ENCODE results near the gene KRTAP1-1.
"Not testable (repeated sequence)": the region's sequence is repeated elsewhere in the genome, so short reads cannot be mapped to it uniquely, and the experiment has no call there.

KRTAP1-1 gene

DNA sequence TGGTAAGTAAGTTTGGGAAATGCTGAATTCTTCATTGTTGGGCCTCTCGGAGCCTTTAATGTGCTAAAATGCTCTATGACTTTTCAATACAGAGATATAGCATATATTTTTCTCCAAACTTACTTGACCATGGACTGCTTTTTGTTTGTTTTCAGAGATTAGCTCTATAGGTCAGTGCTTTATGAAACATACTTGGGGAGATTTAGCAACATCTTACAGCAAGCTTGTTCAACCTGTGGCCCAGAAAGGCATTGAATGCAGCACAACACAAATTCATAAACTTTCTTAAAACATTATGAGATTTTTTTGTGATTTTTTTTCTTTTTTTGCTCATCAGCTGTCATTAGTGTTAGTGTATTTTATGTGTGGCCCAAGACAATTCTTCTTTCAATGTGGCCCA is 31.3 kb downstream of the KRTAP1-1 start:
- no peak for DNase-seq

DNA sequence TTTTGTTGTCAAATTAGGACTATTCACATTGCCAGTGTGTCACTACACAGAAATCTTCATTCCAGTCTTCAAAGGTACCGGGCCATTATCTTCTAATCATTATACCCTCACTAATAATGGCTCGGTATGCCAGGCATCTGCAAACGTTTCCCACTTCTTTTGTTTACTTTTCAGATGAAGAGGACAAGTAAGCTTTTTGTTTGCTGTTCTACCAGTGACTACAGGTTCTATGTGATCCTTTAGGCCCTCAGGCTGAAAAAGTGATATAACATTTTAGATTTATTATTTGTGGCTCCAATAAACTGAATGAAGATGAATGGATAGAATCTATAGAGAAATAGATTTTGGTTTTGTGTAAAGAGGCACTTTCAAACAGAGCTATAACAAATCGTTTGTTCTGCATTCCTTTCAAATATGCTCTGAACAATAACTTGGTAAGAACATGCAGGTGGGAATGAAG is 31.9 kb downstream of the KRTAP1-1 start:
- DNase-seq, result no peak

DNA sequence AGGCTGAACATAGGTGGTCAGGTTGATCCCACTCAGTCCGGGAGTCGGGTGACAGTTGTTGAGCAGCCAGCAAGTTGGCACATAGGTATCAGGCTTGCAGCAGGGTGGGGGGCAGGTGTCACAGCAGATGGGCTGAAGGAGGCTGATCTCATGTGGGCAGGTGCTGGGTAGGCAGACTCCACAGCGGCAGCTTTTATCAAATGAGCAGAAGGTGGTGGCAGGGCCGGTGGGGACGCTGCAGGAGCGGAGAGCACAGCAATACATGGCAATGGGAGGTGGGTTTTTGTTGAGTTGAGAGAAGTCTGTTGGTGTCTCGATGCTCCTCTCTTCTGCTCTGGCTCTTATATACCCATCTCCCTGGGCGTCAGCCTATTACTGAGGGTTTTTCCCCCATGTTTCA is 32.4 kb downstream of the KRTAP1-1 start, which contains the start of gene KRTAP3-1:
Gene KRTAP3-1, minus strand, starts transcription at position 318 of the 400 bp plus-strand sequence. Its CDS starts 54 bp downstream, at position 264.
- DNase-seq, result no peak

DNA sequence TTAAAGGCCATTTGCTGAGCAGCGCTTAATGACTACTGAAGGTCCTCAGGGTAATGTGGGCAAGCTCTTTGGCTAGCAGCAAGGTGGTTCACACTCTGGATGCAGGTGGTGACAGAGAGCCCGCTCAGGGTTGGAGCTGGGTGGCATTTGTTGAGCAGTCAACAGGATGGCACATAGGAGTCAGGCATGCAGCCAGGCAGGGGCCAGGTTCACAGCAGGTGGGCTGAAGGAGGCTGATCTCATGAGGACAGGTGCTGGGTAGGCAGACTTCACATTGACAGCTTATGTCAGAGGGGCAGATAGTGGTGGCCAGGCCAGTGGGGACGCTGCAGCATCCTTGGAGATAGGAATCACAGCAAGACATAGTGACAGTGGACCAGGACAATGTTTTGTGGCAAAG is 36.9 kb downstream of the KRTAP1-1 start:
- no peak for DNase-seq

DNA sequence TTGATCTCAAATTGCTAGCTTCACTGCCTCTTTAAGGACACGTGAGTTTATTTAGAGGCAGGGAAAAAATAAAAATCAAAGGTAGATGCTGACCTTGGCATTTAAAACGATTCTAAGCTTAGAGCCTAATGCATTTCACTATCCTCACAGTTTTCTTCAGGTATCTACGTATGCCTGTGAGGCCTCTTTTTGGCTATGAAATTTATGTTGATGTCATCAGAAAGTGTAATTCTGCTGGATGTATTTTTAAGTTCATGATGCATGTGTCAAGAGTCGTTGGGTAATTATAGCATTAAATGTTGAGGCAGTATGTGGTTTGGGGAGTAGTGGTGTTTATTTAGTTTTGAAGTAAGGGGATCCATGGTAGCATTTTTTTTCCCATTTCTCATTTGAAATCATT is 37.3 kb downstream of the KRTAP1-1 start:
- DNase-seq, result no peak

DNA sequence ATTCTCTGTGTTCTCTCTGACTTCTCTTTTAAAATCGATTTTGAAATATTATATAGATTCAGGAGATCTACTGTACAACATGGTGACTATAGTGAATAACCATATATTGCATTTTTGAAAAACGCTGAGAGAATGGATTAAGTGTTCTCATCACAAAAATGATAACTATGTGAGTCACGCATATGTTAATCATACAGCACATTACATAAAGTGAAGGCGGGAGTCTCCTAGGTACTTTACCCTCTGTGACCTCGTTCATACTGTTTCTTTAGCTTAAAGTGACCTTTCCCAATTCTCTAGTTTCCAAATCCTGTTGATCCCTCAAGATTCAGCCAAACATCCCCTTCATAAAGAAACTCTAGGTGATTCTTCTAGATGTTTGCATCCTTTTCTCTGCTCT is 38.4 kb downstream of the KRTAP1-1 start:
- DNase-seq, result no peak

DNA sequence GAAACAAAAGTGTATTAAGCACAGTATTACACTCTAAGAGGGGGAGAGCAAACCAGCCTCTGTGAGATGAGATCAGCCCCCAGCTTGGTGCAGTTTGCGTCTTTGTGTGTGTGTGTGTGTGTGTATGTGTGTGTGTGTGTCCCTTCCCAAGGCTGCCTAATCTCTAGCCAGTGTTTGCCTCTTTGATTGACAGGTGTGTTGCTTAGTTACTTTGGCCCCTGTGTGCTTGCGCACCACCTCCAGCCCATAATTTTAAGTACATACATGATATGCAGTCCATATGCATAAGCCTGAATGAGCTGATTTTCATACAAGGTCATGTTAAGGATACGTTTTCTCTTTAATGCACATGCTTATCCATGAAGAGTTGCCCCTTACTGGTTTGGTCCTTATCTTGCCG is 39.5 kb downstream of the KRTAP1-1 start:
- no peak for DNase-seq

DNA sequence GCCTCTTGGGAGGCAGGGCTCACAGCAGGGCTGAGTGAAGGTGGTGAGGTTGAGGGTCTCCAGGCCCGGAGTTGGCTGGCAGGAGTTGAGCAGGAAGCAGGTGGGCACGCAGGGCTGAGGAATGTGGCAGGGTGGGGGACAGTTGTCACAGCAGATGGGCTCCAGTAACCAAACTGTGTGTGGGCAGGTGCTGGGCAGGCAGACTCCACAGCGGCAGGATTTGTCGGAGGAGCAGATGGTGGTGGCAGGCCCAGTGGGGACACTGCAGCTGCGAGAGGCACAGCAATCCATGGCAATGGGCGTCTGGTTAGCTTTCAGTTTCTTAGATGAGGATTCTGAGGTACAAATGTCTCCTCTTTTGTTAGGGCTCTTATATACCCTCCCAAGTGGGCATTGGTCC is 41.7 kb downstream of the KRTAP1-1 start, which contains the start of gene KRTAP3-2:
Gene KRTAP3-2, minus strand, starts transcription at position 344 of the 400 bp plus-strand sequence. Its CDS starts 53 bp downstream, at position 291.
- DNase-seq, result not testable (repeated sequence)

DNA sequence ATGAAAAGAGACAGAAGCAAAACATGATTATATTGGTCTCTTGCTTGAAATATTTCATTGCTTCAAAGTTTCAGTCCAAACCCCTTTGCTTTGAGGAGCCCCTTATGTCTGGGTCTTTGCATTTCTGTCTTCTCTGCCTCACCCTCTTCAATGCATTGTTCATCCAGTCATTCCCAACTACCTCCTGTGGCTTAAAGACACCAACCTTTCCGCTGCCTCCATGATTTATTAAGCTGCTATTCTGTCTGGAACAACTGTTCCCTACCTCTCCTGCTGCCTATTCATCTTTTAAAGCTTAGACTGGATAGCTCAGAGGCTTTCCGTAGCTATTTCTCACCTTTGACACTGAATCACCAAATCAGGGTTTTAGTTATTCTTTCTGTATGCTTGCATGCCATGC is 43.9 kb downstream of the KRTAP1-1 start:
- no peak for DNase-seq

DNA sequence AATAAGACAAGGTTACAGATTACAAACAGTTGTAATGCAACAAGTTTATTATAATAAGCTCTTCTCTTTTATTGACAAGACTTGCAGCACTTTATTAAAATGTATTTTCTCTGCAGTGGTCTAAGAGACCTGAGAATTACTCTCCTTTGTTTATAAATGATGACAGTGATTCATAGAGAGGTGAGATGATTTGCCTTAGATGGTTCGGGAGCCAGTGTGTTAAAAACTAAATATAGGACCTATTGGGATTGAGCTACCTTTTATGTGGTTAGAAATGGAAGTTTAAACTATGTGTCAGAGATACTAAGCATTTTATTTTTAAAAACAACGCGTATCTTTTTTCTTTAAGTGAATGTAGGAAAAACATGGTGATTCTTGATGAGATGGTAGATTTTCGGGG is 44.4 kb downstream of the KRTAP1-1 start:
- no peak for DNase-seq

DNA sequence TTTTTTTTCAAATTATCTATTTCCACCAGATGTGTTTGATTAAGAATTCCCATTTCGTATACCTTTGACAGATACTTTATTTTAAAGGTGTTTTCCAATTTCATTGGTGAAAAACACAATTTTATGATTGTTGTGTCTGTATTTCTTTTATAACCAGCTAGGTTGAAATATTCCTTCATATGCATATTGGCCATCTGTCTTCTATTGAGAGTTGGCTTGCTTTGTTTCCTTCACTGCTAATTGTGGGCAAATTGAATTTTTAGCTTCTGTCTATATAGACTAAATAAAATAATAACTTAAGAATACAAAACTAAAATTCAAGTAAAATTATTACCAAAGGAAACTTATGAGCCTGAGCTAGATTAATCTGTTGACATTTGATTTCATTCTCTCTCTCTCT is 46.1 kb downstream of the KRTAP1-1 start:
- no peak for DNase-seq

DNA sequence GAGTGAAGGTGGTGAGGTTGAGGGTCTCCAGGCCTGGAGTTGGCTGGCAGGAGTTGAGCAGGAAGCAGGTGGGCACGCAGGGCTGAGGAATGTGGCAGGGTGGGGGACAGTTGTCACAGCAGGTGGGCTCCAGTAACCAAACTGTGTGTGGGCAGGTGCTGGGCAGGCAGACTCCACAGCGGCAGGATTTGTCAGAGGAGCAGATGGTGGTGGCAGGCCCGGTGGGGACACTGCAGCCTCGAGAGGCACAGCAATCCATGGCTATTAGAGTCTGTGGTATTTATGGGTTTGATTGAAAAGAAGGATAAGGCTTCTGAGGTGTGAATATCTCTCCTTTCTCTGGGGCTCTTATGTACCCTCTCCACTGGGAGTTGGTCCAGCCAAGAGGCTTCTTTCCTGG is 47.4 kb downstream of the KRTAP1-1 start, which contains the start of gene KRTAP3-3:
Gene KRTAP3-3, minus strand, starts transcription at position 326 of the 400 bp plus-strand sequence. Its CDS starts 67 bp downstream, at position 259.
- no peak for DNase-seq

DNA sequence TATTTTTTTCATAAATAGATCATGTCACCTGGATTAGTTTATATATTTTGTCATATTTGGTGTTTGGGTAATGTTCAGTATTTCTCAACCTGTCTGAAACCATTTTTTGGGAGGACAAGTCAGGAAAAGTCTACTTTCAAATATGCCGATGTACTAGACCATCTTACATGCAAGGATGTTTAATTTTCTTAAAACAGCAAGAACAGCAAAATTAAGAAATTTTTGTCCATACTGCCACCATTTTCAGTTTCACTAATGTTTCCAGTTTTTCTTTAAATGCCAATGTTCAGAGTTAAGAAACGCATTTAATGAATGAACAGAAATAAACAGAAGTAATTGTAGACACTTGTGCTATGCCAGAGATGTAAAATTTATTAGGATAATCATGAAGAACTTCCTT is 48.2 kb downstream of the KRTAP1-1 start:
- DNase-seq, result no peak

DNA sequence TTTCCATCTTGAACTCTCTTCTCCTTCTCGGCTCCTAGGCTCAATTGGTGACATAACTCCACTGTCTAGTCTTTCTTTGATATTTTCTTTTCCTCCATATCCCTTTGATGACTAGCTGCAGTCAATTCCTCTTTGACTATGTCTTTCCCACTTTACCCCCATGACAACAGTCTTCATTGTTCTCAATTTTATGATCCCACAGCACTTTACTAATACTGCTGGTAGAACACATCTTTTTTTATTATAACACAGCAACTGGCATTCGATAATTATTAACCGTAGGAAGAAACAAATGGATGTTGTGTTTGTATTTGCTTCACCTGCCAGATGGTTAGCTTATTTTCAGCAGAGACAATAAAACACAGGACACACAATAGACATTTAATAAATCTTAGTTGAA is 48.6 kb downstream of the KRTAP1-1 start:
- no peak for DNase-seq

All from kidney glomerular epithelial cell (primary cell).